ENCODE data around the gene KRTAP5-5.

- TF ChIP-seq CTCF (conservative IDR thresholded peaks at IDR 0.05; ENCODE audit: low read depth in 2 of 2) (no peak), EZH2 (IDR thresholded peaks at IDR 0.05; ENCODE audit: low read depth, unreplicated experiment) (no peak), EZH2phosphoT487 (IDR thresholded peaks at IDR 0.05; ENCODE audit: unreplicated experiment) (no peak), POLR2AphosphoS5 (IDR thresholded peaks at IDR 0.05; ENCODE audit: low read depth) (no peak), CREB1 (CRISPR knock-in tag; IDR thresholded peaks at IDR 0.05; ENCODE audit: low read depth) (no peak), ZNF462 (CRISPR knock-in tag; IDR thresholded peaks at IDR 0.05) (no peak), REST (IDR thresholded peaks at IDR 0.05; ENCODE audit: unreplicated experiment) (no peak)
Measured at GRCh38 chr11:1604711-1605110, 24.9 kb upstream of the KRTAP5-5 start.
